ENCODE results near the gene NPPC. TPM values are rescaled to one million over a fixed set of nuclear protein-coding genes. Genes with fewer than 3 reads are reported as not detected.

The NPPC gene
- total and polyA plus RNA-seq, 8 donors: 0.14 to 0.23 TPM; not detected in 6

GRCh38 chr2:231925303-231926179, 655 bp downstream of the NPPC start:
- Histone ChIP-seq H3K9me3 (no peaks in the 10 kb centered on the region), H3K27ac (no peak overlapping the region), H3K4me3 (peak overlapping the region; percentile 7 to 26), H3K4me1 (peaks cover 13 to 25% of the 10 kb centered on the region in 2 donors), H3K36me3 (no peaks in the 10 kb centered on the region), H3K27me3 (peaks cover 49 to 88% of the 10 kb centered on the region in 2 donors)
- intact Hi-C loops (cut with DNase I): loop anchor here (5.0 to 10.0 kb wide), 2 partner anchors 212 to 399 kb away; no protein-coding TSS in a partner anchor
- DNase-seq: peak; percentile 75 to 94 (median 82)
- TF ChIP-seq, protein P1, sequence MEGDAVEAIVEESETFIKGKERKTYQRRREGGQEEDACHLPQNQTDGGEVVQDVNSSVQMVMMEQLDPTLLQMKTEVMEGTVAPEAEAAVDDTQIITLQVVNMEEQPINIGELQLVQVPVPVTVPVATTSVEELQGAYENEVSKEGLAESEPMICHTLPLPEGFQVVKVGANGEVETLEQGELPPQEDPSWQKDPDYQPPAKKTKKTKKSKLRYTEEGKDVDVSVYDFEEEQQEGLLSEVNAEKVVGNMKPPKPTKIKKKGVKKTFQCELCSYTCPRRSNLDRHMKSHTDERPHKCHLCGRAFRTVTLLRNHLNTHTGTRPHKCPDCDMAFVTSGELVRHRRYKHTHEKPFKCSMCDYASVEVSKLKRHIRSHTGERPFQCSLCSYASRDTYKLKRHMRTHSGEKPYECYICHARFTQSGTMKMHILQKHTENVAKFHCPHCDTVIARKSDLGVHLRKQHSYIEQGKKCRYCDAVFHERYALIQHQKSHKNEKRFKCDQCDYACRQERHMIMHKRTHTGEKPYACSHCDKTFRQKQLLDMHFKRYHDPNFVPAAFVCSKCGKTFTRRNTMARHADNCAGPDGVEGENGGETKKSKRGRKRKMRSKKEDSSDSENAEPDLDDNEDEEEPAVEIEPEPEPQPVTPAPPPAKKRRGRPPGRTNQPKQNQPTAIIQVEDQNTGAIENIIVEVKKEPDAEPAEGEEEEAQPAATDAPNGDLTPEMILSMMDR (IDR thresholded peaks at IDR 0.05): peak; percentile 91 to 97
- peak; percentile 97 for ATAC-seq

- Histone ChIP-seq H3K9me3 (no peaks in the 10 kb centered on the region), H3K36me3 (no peaks in the 10 kb centered on the region), H3K4me1 (peaks cover 13 to 25% of the 10 kb centered on the region in 2 donors), H3K27ac (no peak overlapping the region), H3K4me3 (no peak overlapping the region), H3K27me3 (peaks cover 49 to 86% of the 10 kb centered on the region in 2 donors)
- TF ChIP-seq, protein P1 (IDR thresholded peaks at IDR 0.05): no peak
- DNase-seq: no peak
- no peak for ATAC-seq
- intact Hi-C loops (cut with DNase I): loop anchor here (5.0 to 10.0 kb wide), 3 partner anchors 212 to 402 kb away; no protein-coding TSS in a partner anchor
These were observed 1.3 kb downstream of the NPPC start for GRCh38 chr2:231924889-231925275.

DNA sequence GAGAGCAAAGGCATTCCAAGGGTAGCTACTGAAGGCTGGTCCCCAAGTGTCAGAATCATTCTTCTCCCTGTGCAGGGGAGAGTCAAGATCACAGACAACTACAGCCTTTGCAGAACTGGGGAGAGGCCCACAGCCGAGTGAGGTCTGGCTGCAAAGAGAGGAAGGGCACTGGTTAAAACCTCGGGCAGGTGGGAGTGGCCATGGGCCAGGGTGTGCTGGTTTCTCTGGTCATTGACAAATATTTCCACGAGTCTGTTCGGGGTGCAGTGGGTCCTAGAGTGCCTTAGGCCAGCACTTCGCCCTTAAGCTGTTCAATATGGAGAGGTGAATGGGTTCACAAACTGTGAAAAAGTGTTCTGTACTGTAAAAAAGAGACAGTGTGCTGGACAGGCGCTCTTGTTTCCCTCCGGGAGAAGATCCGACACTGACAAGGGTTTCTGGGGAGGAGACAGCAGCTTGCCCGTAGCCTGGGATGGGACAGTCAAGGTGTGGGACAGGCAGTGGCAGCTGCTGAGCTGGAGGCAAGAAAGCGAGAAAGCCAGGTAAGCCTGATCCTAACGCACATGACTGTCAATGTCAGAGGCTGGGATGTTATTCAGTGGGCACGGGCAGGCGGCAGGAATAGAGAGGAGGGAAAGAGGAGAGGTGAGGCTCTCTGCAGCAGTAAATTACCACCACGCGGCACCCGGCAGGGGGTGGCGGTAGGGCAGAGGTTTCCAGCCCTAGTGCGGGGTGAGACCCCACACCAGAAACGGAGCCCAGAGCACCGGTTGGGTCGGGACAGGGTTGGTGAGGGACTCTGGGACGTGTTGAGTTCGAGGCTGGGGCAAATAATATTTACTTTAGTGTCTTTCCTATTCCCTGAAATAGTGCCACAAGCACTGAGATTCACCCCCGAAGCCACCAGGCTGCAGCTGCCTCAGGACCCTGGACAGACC, 2.0 kb downstream of the NPPC start:
- intact Hi-C loops (cut with DNase I): loop anchor here (5.0 to 10.0 kb wide), 2 partner anchors 401 to 403 kb away; no protein-coding TSS in a partner anchor
- Histone ChIP-seq H3K36me3 (no peaks in the 10 kb centered on the region), H3K27ac (no peak overlapping the region), H3K4me1 (peaks cover 13 to 25% of the 10 kb centered on the region in 2 donors), H3K9me3 (no peaks in the 10 kb centered on the region), H3K27me3 (peaks cover 49 to 84% of the 10 kb centered on the region in 2 donors), H3K4me3 (no peak overlapping the region)
- TF ChIP-seq, protein P1 (IDR thresholded peaks at IDR 0.05): no peak
- DNase-seq (peak in 1 of 4 donors; percentile 21), ATAC-seq (no peak)

DNA sequence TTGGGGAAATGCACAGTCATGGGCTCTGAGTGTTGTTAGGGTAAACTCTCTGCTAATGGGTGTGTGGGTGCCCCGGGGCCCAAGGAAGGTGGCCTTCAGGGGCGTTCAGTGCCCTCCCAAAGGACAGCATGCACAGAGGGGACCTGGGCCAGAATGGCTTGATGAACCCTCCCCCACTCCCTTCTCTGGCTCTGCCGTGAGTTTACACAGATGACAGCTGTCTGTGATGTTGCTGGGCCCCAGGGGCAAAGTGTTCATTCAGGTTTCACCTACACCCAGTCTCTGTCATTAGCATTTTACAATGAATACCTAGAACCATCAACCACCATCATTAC, 3.2 kb downstream of the NPPC start:
- H3K27me3 ChIP-seq: peaks cover 49 to 72% of the 10 kb centered on the region in 2 donors
- H3K4me3 ChIP-seq: no peak overlapping the region
- ATAC-seq: no peak
- H3K27ac ChIP-seq: no peak overlapping the region
- TF ChIP-seq, protein P1 (IDR thresholded peaks at IDR 0.05): no peak
- H3K4me1 ChIP-seq: peaks cover 13 to 25% of the 10 kb centered on the region in 2 donors
- H3K36me3 ChIP-seq: no peaks in the 10 kb centered on the region
- intact Hi-C loops (cut with DNase I): loop anchor here (5.0 to 10.0 kb wide), 2 partner anchors 402 to 404 kb away; no protein-coding TSS in a partner anchor
- no peak for DNase-seq
- no peaks in the 10 kb centered on the region for H3K9me3 ChIP-seq
